GM12865 (cell line): ENCODE measurements around the gene GLIPR2.

ENCODE experiments used
- DNase-seq: peaks from one replicate; pipeline ENCODE4 v3.0.0; 2010; ENCODE audit warnings: low read depth
- H3K4me3 ChIP-seq: 2 replicates; pipeline ENCODE4 v1.5.1; 2011; ENCODE audit warnings: mild to moderate bottlenecking, low read depth, low read length, control low read depth
- CTCF ChIP-seq: IDR thresholded peaks from 2 replicates; pipeline ENCODE4 v1.5.1; 2011; ENCODE audit warnings: low read length, control low read depth, low read depth, inconsistent platforms; ENCODE audit not compliant: insufficient read depth; ENCODE audit errors: missing control alignments

Gene GLIPR2

DNA sequence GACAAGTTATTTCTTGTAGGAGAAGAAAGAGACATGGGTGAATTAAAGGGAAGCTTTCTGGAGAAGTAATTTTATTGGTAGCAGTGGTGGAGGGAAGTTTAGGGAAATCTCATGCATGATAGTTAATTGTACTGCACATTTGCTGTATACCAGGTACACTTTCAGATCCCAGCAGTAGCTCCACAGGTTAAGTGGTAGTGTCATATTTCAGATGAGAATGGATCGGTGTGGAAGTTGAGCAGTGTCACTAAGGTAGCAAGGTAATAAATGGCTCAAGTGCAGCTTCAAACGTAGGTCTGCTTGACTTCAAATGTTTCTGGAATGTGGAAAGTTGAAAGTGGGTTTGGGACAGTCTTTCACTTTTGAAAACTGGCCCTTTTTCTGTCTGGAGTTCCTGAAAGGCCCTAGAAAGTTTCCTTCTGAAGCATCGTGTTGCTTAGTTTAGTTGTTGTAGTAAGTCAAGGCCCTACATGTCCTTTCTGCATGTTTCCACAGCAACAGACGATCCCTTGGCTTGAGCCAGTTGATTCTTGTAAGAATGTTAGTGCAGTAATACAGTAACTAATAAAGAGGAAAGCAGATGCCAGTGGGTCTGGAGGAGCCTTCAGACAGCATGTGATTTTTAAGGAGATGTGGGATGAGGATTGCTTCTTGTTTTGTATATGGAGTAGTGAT is 57.9 kb downstream of the GLIPR2 start:
- no peak overlapping the region for H3K4me3 ChIP-seq
- no peak for DNase-seq
- no peak for TF ChIP-seq CTCF

DNA sequence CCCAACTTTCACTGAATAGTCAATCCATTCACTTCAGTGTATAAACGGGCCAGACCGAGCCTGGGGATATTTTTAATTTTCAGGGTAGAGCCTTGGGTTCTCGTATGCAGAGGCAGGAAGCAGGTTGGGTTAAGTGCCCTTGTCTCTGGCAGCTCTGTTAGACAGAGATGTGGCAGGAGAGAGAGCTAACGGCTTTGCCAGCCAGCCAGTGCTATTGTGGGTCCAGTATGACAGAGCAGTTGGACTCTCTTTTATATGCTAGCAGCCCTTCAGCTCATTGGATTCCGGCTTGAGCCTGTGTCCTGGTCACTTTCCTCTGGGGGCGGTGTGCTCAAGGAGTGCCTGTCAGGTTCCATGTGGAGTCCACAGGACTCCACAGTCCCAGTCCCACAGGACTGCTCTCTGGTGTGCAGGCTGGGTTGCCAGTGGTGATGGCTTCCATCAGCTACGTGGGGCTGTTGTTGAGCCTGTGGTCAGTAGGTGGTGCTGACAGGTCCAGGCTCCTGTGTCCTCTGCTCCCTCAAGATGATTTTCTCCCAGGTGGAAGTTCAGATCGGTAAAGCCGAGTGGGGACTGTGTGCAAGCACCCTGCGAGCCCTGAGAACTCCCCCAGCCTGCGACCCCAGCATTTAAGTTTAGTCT is 68.5 kb downstream of the GLIPR2 start:
- DNase-seq = no peak
- H3K4me3 ChIP-seq = no peak overlapping the region
- no peak for TF ChIP-seq CTCF

GRCh38 chr9:36207016-36207415 is 70.5 kb downstream of the GLIPR2 start:
- TF ChIP-seq CTCF = no peak
- H3K4me3 ChIP-seq = no peak overlapping the region
- no peak for DNase-seq

DNA sequence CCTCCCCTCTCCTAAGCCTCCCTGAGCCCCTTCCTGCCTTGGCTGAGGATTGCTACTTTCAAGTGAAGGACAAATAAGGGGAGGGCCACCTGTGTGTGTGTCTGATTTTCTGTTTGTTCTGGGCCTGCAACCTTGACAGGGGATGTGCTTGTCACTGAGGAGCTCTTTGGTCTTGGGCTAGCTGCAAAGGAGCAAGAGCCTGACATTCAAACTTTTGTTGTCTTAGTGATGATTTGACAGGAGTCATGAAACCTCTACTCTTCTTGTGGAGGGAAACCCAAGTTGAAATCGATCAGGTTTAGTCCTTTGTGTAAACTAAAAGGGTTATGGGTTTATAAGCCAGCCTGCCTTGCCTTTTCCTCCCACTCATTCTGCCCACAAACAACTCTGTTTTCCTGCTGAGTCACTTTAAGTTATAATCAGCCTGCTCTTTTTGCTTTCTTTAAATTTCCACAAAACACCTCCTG is 71.0 kb downstream of the GLIPR2 start:
- TF ChIP-seq CTCF = no peak
- no peak for DNase-seq
- no peak overlapping the region for H3K4me3 ChIP-seq

DNA sequence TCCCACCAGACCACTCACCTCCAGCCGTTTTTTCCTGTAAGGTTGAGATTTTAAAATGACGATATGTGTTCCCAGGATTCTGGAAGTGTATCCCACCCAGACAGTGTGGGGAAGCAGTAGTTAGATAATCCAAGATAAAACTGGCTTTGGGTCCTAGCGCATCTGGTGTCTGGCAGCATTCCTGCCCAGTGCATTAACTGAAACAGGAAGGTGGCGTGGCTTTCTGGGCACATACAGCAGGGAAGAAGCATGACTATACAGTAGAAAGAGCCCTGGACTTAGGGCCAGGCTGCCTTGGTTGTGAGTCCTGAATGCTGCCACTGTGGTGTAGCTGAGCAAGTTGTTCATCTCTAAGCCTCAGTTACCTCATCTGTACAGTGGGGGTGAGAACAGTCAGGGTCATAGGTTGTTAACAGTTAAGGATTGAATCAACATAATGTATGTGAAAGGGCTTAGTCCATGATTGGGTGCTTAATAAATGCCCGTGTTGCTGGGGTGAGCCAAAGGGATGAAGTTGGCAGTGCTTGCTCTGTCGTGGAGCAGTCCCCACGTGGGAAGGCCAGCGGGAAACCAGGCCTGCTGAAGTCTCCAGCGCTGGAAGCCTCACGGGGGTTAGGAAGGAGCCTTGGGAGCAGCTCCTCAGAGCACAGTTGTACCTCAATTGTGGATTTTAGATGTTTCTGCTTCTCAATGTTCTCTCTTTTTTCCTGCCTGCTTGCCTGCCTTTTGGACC is 72.2 kb downstream of the GLIPR2 start:
- H3K4me3 ChIP-seq = no peak overlapping the region
- TF ChIP-seq CTCF = no peak
- no peak for DNase-seq

GRCh38 chr9:36210722-36211121 is 74.2 kb downstream of the GLIPR2 start:
- no peak for DNase-seq
- TF ChIP-seq CTCF = no peak
- no peak overlapping the region for H3K4me3 ChIP-seq

GRCh38 chr9:36211510-36211909 is 75.0 kb downstream of the GLIPR2 start:
- no peak for DNase-seq
- H3K4me3 ChIP-seq = no peak overlapping the region
- TF ChIP-seq CTCF = no peak
